Body of pancreas (tissue), 4 donors: ENCODE results near the gene SLC28A1. TPM values are rescaled to one million over a fixed set of nuclear protein-coding genes. Genes with fewer than 3 reads are reported as not detected.

Source experiments
- ATAC-seq: fragments of 150-250 bp; one replicate; pipeline ENCODE4 v1.9.1; 2016
- DNase-seq, 4 donors: peaks; one replicate each; pipeline ENCODE4 v3.0.0-alpha.2; 2019
- H3K27ac ChIP-seq, 4 donors: fragments of 200-600 bp; sonication (generic); 1 replicate in 3 of 4; 2 replicates in 1 of 4; pipeline versions ENCODE4 v1.5.1 to v1.6.1; 2016 to 2019; ENCODE audit warnings: mild to moderate bottlenecking in 1 of 4, mixed read lengths in 1 of 4, moderate library complexity in 1 of 4
- H3K27me3 ChIP-seq, 2 donors: fragments of 200-600 bp; sonication (generic); one replicate each; pipeline ENCODE4 v1.6.0; 2016; ENCODE audit warnings: mild to moderate bottlenecking in 1 of 2
- H3K36me3 ChIP-seq, 2 donors: fragments of 200-600 bp; sonication (generic); replicated peaks in 1 of 2; 2 replicates each; pipeline ENCODE4 v1.5.1; 2016; ENCODE audit warnings: low read depth in 2 of 2; ENCODE audit not compliant: insufficient read depth in 1 of 2
- H3K4me1 ChIP-seq: fragments of 200-600 bp; sonication (generic); one replicate; pipeline ENCODE4 v1.6.0; 2016
- H3K4me3 ChIP-seq, 2 donors: fragments of 200-600 bp; sonication (generic); 1 replicate in 1 of 2; 2 replicates in 1 of 2; pipeline ENCODE4 v1.5.1; 2016 to 2019
- H3K9me3 ChIP-seq, 3 donors: fragments of 200-600 bp; sonication (generic); 1 replicate in 2 of 3; 2 replicates in 1 of 3; pipeline ENCODE4 v1.5.1; 2016
- POLR2A ChIP-seq, 3 donors: fragments of 450-650 bp; IDR thresholded peaks; one replicate each; pipeline ENCODE4 v1.6.1; 2016; ENCODE audit warnings: antibody characterized with exemption in 3 of 3, mild to moderate bottlenecking in 2 of 3
- WGBS, 2 donors: methylation state at CpG; one replicate each; pipeline ENCODE4 v1.1.5; 2017; 5-methylcytosine and 5-hydroxymethylcytosine counted together
- intact Hi-C: fragments of 100-400 bp; cut with DNase I; formaldehyde crosslinking; loops from one replicate; pipeline ENCODE4 v1.15.1; 2023
- total RNA-seq, 2 donors: library from RNA; depleted of rRNA; stranded (reverse); fragments of >200 nt; gene quantifications; one replicate each; pipeline ENCODE4 v1.1.0, GENCODE V29; 2016
- TF ChIP-seq, protein P1 (sequence below), 7 experiments: fragments of 450-650 bp in 4 of 7; fragments of 200-600 bp in 3 of 7; sonication (generic) in 3 of 7; IDR thresholded peaks; one replicate each; pipeline ENCODE4 v1.5.1; 2016 to 2019; ENCODE audit warnings: antibody characterized with exemption in 7 of 7

Gene SLC28A1
- total RNA-seq, 2 donors from 2014 or later: 0.26 TPM; not detected in 1

DNA sequence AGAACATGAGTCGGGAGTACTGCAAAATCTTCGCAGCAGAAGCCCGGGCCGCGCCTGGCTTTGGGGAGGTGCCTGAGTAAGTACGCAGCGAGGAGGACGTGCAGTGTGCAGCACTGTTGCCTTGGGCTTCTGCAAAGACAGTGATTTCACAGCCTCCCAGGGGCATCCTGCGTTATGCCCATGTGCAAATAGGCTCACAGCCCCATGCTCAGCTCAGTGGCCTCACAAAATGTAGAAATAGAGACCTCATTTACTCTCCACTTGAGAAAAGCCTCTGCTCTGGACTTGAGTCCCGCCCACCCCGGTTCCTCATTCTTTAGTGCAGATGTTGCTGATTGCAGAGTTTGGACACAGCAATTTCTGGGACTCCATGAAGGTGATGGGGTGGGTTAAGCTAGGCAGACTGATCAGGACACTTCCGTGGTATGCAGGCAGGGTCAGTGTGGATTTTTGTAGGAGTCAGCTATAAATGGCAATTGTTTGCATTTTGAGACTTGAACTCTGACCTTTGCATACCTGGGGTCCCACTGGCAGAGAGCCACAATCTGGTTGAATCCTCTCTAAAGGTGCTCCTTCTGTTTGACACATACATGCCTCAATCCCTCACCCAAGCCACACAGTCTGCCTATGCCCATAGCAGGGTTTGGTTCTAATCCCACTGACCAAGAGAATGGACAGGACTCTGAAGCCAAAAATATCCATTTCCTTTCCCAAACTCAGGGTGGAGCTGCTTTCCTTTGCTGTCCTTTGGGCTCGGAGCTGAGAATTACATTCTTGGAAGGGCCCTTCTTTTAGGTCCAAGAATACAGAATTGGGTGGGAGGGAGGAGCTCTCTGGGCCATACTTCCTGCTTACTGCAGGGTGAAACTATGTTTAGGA lies 20.7 kb upstream of the SLC28A1 start:
- ATAC-seq (no peak), DNase-seq (no peak)
- TF ChIP-seq POLR2A (IDR thresholded peaks at IDR 0.05): no peak
- TF ChIP-seq, protein P1, sequence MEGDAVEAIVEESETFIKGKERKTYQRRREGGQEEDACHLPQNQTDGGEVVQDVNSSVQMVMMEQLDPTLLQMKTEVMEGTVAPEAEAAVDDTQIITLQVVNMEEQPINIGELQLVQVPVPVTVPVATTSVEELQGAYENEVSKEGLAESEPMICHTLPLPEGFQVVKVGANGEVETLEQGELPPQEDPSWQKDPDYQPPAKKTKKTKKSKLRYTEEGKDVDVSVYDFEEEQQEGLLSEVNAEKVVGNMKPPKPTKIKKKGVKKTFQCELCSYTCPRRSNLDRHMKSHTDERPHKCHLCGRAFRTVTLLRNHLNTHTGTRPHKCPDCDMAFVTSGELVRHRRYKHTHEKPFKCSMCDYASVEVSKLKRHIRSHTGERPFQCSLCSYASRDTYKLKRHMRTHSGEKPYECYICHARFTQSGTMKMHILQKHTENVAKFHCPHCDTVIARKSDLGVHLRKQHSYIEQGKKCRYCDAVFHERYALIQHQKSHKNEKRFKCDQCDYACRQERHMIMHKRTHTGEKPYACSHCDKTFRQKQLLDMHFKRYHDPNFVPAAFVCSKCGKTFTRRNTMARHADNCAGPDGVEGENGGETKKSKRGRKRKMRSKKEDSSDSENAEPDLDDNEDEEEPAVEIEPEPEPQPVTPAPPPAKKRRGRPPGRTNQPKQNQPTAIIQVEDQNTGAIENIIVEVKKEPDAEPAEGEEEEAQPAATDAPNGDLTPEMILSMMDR (IDR thresholded peaks at IDR 0.05): no peak
- Histone ChIP-seq H3K27me3 (no peaks in the 10 kb centered on the region), H3K27ac (no peak overlapping the region), H3K4me3 (no peak overlapping the region), H3K36me3 (no peaks in the 10 kb centered on the region), H3K9me3 (no peaks in the 10 kb centered on the region), H3K4me1 (no peaks in the 10 kb centered on the region)
- WGBS, 2 donors: 70 to 82% methylated on average over 10 to 13 of the region's 13 CpGs
- intact Hi-C loops: no loop called here

DNA sequence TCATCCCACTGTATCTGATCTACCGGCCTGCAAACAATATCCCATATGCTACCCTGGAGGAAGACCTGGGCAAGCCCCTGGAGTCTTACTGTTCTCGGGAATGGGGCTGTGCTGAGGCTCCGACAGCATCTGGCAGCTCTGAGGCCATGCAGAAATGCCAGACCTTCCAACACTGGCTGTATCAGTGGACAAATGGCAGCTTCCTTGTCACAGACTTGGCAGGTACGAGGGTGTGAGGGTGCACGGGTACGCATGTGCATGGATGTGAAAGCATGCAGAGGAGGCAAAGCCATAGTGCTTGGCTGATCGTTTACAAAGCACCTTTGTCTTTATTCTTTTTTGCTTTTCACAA lies 20.0 kb upstream of the SLC28A1 start:
- no peak overlapping the region for H3K27ac ChIP-seq
- H3K27me3 ChIP-seq: no peaks in the 10 kb centered on the region
- DNase-seq (no peak), ATAC-seq (no peak)
- intact Hi-C loops: no loop called here
- no peaks in the 10 kb centered on the region for H3K4me1 ChIP-seq
- no peak overlapping the region for H3K4me3 ChIP-seq
- no peaks in the 10 kb centered on the region for H3K9me3 ChIP-seq
- no peaks in the 10 kb centered on the region for H3K36me3 ChIP-seq
- 81 to 84% methylated on average over 4 to 7 of the region's 7 CpGs for WGBS, 2 donors
- TF ChIP-seq, protein P1 (IDR thresholded peaks at IDR 0.05): no peak
- no peak for TF ChIP-seq POLR2A (IDR thresholded peaks at IDR 0.05)

DNA sequence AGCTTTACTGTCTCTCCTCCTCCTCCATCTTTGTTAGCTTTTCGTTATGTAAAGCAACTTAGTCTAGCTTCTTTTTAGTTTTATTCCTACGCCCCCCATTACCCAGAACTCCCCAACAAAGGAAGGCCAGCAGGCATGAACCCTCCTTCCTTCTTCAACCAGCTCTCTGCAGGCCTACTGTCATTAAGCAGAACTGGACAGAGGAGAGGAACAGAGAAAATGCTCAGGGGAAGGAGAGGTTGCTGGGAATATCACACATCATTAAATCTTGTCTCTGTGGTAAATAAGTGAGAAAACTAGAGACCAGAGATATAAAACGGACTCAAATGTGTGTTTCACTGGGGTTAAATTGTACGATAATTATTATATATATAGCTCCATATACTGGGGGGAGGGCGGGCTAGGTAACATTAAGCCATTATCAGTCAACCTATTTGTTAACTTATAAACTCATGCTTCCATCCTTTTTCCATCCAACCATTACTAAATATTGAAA lies 19.3 kb upstream of the SLC28A1 start:
- no peak for TF ChIP-seq POLR2A (IDR thresholded peaks at IDR 0.05)
- TF ChIP-seq, protein P1 (IDR thresholded peaks at IDR 0.05): no peak
- WGBS, 2 donors: 82 to 86% methylated on average over 5 of the region's 5 CpGs
- DNase-seq (no peak), ATAC-seq (no peak)
- intact Hi-C loops: no loop called here
- H3K27me3 ChIP-seq: no peaks in the 10 kb centered on the region
- H3K27ac ChIP-seq: no peak overlapping the region
- no peaks in the 10 kb centered on the region for H3K4me1 ChIP-seq
- H3K9me3 ChIP-seq: no peaks in the 10 kb centered on the region
- H3K4me3 ChIP-seq: no peak overlapping the region
- H3K36me3 ChIP-seq: no peaks in the 10 kb centered on the region

GRCh38 chr15:84868037-84868880 lies 16.2 kb upstream of the SLC28A1 start:
- no peak overlapping the region for H3K4me3 ChIP-seq
- no peaks in the 10 kb centered on the region for H3K36me3 ChIP-seq
- H3K27ac ChIP-seq: no peak overlapping the region
- DNase-seq (no peak), ATAC-seq (no peak)
- no peaks in the 10 kb centered on the region for H3K4me1 ChIP-seq
- intact Hi-C loops: no loop called here
- no peaks in the 10 kb centered on the region for H3K9me3 ChIP-seq
- WGBS, 2 donors: 60 to 81% methylated on average over 1 to 10 of the region's 12 CpGs
- TF ChIP-seq, protein P1 (IDR thresholded peaks at IDR 0.05): no peak
- TF ChIP-seq POLR2A (IDR thresholded peaks at IDR 0.05): no peak
- no peaks in the 10 kb centered on the region for H3K27me3 ChIP-seq
